Measurements from ENCODE around the gene MINK1.
"Not testable (repeated sequence)": the region's sequence is repeated elsewhere in the genome, so short reads cannot be mapped to it uniquely, and the experiment has no call there.

The MINK1 gene

DNA sequence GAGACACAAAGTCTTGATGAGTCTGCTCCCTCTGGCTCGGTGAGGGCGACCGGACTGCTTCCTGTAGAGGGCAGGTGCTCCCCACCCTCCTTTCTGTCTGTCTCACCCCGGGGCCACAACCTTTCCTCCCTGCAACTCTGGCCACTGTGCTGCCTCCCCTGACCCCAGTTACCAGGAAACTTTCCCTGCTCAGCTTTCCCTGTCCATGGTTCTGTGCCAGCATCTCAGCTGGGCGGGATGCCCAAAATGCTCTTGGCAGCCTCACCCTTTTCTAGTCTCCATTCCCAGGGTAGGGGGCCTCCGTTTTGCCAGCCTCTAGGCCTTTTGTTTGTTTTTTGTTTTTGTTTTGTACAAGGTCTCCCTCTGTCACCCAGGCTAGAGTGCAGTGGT is 24.8 kb upstream of the MINK1 start:
- peak; percentile 42 to 91 (median 58) for DNase-seq
- intact Hi-C loops (cut with DNase I): no loop called here

DNA sequence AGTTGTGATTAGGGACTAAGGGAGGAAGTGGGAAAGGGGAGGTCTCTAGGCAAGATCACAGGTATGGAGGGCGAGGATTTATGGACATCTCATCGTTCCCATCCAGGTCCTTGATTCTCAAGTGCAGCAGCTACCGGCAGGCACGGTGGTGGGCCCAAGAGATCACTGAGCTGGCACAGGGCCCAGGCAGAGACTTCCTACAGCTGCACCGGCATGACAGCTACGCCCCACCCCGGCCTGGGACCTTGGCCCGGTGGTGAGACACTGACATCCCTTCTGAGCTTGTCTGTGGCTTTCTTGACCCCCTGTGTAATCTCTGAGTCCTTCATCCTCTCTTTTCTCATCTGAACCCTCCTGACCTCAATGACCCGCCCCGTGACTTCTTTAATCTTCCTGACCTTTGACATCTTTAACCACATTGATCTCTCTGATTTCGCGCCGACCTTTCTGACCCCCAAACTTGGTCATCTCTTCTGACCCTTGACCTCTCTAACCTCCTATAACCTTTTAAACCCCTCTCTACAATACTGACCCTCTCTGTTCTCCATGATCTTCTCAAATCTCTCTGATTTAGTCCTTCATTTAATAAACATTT is 22.3 kb upstream of the MINK1 start:
- peak in 2 of 10 donors; percentile 31 to 56 for DNase-seq
- intact Hi-C loops (cut with DNase I): no loop called here

DNA sequence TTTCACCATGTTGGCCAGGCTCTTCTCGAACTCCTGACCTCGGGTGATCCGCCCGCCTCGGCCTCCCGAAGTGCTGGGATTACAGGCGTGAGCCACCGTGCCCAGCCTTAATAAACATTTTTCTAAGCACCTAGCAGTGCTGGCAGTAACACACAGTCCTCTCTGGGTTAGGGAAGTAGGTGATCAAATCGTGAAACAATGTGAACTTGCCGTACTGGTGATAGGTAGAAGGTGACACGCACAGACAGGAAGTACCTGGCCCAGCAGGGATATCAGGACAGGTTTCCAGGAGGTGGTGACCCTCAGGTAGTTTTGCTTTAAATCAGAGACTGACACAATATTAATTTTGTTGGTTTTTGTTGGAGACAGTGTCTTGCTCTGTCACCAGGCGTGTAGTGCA is 21.7 kb upstream of the MINK1 start:
- intact Hi-C loops (cut with DNase I): no loop called here
- DNase-seq: peak in 1 of 10 donors; percentile 36

DNA sequence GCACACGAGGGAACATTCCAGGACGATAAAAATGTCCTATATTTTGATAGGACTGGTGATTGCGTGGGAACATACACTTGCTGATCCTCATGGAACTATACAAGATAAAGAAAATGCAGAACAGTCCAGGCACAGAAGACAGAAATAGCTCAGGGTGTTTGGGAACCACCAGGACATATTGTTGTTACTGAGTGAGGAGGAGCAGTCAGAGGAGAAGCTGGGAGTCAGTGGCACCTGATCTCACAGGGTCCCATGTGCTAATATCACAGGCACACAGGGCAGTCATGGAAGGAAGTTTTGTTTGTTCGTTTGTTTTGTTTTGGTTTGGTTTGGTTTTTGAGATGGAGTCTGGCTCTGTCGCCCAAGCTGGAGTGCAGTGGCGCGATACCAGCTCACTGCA is 20.4 kb upstream of the MINK1 start:
- intact Hi-C loops (cut with DNase I): no loop called here
- DNase-seq: peak in 2 of 10 donors; percentile 4 to 35

DNA sequence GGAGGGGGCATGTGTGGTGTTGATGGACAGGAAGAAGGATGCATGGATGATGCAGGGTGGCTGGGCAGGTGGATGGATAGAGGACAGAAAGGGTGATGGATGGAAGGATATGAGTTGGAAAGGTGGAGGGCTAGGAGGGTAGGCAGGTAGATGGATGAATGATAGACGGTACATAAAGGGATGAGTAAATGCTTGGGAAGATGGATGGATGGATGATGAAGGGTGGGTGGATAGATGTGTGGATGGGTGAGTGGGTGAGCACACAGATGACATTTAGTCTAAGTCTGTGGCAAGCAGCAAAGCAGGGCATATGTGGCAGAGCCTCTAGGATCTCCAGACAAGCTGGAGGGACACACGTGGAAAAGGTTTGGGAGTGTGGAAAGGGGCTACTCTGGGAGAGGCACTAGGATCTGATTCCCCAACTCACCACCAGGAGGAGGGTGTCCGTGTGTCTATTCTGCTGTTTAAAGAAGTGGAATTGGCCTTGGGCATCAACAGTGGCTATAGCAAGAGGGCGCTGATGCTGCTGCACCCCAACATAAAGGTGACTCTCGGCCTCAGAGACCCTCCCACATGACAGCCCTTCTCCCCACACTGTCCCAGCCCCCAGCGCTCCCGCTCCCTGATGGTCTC is 18.0 kb upstream of the MINK1 start:
- intact Hi-C loops (cut with DNase I): no loop called here
- peak in 3 of 10 donors; percentile 16 to 72 (median 30) for DNase-seq

DNA sequence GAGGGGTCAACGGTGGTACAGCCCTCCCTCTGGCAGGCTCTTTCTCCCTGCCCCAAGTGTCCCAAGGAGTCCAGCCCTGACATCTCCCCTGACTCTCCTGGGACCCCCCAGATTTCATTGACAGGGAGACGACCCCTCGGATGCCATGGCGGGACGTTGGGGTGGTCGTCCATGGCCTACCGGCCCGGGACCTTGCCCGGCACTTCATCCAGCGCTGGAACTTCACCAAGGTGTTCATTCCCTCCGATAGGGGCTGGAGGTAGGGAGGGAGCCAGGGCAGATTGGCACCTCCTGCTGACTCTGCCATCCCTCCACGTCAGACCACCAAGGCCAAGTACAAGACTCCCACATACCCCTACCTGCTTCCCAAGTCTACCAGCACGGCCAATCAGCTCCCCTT is 16.3 kb upstream of the MINK1 start:
- peak in 2 of 10 donors; percentile 24 to 53 for DNase-seq
- intact Hi-C loops (cut with DNase I): no loop called here

DNA sequence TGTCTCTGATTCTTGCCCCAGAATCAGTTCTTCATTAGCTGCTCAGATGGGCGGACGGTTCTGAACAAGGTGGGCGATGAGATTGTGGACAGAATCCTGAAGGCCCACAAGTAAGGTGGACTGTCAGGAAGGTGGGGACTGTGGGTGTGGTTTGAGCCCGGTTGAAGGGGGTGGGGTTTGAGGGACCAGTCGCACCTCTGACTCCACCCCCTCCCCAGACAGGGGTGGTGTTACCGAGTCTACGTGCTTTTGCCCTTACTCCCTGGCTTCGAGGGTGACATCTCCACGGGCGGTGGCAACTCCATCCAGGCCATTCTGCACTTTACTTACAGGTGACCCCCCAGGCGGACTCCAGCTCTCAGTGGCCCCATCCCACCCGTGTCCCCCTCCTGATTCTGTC is 14.9 kb upstream of the MINK1 start:
- intact Hi-C loops (cut with DNase I): no loop called here
- peak in 3 of 10 donors; percentile 25 to 66 (median 56) for DNase-seq

- peak in 3 of 10 donors; percentile 24 to 63 (median 25) for DNase-seq
- intact Hi-C loops (cut with DNase I): no loop called here
These were observed 10.3 kb upstream of the MINK1 start for GRCh38 chr17:4822835-4823234.

DNA sequence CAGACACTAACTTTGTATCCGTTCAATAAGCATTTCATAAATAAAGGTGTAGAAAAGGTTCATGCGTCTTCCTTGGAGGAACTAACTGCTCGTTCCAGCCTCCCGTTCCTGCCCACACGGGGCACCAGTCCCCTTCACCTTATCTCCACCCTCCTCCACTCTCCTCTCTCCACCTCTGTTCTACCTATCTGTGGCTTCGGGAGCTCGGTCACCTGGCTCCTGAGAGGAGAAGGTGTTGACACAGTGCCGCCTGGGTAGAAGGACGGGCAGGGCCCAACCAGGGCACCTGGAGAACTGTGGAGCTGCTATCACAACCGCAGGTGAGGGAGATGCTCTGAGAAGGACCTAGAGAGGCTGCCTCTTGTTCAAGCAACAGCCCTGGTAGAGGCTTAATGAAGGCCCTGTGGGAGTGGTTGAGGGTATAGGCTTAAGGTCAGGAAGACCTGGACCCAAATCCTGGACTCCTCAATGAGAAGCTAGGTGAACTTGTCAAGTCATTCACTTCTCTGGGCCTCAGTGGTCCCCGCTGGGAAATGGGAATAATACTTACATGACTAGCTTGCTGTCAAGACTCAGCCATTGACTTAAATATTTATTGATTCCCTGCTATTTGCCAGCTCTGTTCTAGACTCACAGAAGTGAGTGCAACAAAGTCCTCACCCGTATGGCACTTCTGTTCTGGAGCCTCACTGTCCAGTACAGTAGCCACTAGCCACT is 9.6 kb upstream of the MINK1 start:
- intact Hi-C loops (cut with DNase I): no loop called here
- peak in 3 of 10 donors; percentile 22 to 46 (median 44) for DNase-seq

GRCh38 chr17:4827399-4827798 is 5.7 kb upstream of the MINK1 start:
- intact Hi-C loops (cut with DNase I): no loop called here
- DNase-seq: peak in 2 of 10 donors; percentile 29 to 63

GRCh38 chr17:4832829-4833177 is 337 bp upstream of the MINK1 start:
- DNase-seq; intact Hi-C loops (cut with DNase I): not testable (repeated sequence)

GRCh38 chr17:4833941-4834680 is 971 bp downstream of the MINK1 start:
- intact Hi-C loops (cut with DNase I): loop anchor here (2.0 kb wide), 1 partner anchor 47 kb away; no protein-coding TSS in a partner anchor
- peak in 3 of 10 donors; percentile 30 to 80 (median 75) for DNase-seq

- intact Hi-C loops (cut with DNase I): loop anchor here (2.0 to 5.0 kb wide), 2 partner anchors 46 to 47 kb away; partner anchors contain the start of genes GLTPD2 and VMO1
- peak in 1 of 10 donors; percentile 12 for DNase-seq
These were observed 1.5 kb downstream of the MINK1 start for GRCh38 chr17:4834681-4835020.

- peak in 2 of 10 donors; percentile 18 to 54 for DNase-seq
- intact Hi-C loops (cut with DNase I): loop anchor here (1.0 to 5.0 kb wide), 2 partner anchors 21 to 49 kb away; partner anchors contain the start of genes GLTPD2 and VMO1
These were observed 3.1 kb downstream of the MINK1 start for GRCh38 chr17:4836221-4836620.

GRCh38 chr17:4837471-4838308 is 4.5 kb downstream of the MINK1 start:
- intact Hi-C loops (cut with DNase I): loop anchor here (5.0 kb wide), 1 partner anchor 50 kb away; the partner anchor contains the start of genes GLTPD2 and VMO1
- DNase-seq: peak in 7 of 10 donors; percentile 29 to 88 (median 62)

GRCh38 chr17:4838309-4838785 is 5.2 kb downstream of the MINK1 start:
- intact Hi-C loops (cut with DNase I): loop anchor here (5.0 kb wide), 1 partner anchor 51 kb away; the partner anchor contains the start of genes GLTPD2 and VMO1
- DNase-seq: peak in 2 of 10 donors; percentile 5 to 8

DNA sequence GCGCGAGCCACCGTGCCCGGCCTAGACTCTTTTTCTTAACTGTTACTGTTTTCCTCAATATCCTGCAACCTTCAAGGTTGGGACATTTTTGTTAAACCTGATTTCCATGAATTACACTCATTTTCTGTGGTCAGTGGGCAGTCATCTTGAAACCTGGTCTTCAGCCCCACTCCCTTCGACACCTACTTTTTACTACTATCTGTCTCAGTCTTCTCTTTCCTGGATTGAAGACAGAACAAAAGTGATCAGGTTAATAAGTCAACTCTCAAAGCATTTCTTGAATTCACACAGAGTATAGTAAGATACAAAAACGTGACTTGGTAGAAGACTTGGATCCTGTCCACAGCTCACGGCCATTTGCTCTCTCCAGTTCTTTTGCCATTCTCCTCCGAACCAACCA is 6.1 kb downstream of the MINK1 start:
- intact Hi-C loops (cut with DNase I): loop anchor here (5.0 kb wide), 1 partner anchor 52 kb away; the partner anchor contains the start of genes GLTPD2 and VMO1

GRCh38 chr17:4839965-4840892 is 7.1 kb downstream of the MINK1 start:
- DNase-seq: peak in 1 of 10 donors; percentile 35
- intact Hi-C loops (cut with DNase I): loop anchor here (5.0 kb wide), 1 partner anchor 53 kb away; the partner anchor contains the start of genes GLTPD2 and VMO1

More for the DNA sequence above, 6.1 kb downstream of the MINK1 start:
- peak in 1 of 10 donors; percentile 10 for DNase-seq
